ENCODE results near the gene DIP2C.

The DIP2C gene

DNA sequence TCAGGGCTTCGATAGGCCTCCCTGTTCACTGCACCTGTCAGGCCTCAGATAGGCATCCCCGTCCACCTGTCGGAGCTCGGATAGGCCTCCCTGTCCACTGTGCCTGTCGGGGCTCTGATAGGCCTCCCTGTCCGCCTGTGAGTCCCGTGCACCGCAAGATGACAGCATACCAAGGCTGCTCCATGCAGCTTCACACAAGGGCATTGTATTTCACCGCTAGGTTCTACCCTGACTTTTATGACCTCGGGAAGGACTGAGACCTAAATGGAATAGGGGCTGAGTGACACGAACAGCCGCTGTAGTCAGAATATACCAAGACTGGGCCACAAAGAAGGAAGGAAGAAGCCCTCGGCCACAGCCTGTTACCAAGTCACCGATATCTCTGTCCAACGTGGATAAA, 271.2 kb downstream of the DIP2C start:
- TF ChIP-seq ARNT (IDR thresholded peaks at IDR 0.05) (no peak), ZNF384 (IDR thresholded peaks at IDR 0.05) (no peak), HDGF (IDR thresholded peaks at IDR 0.05; ENCODE audit: borderline replicate concordance) (no peak), SP1 (IDR thresholded peaks at IDR 0.05) (no peak)
- no peak for DNase-seq (ENCODE audit: extremely low spot score)
- ChIA-PET POLR2A (no interaction called here), CTCF (no interaction called here)

- ChIA-PET POLR2A (no interaction called here), CTCF (interaction anchor here (0.5 to 0.7 kb wide), 2 partner anchors 23 to 142 kb away, joined by 3 read pairs; no protein-coding TSS in a partner anchor)
- DNase-seq (ENCODE audit: extremely low spot score) = no peak
- TF ChIP-seq ARNT (IDR thresholded peaks at IDR 0.05) (no peak), L3MBTL2 (conservative IDR thresholded peaks at IDR 0.05) (no peak), ELF4 (IDR thresholded peaks at IDR 0.05) (no peak), SUZ12 (IDR thresholded peaks at IDR 0.05) (no peak), HDGF (IDR thresholded peaks at IDR 0.05; ENCODE audit: borderline replicate concordance) (no peak), FOXA1 (IDR thresholded peaks at IDR 0.05) (no peak), SP1 (IDR thresholded peaks at IDR 0.05) (no peak), NFRKB (IDR thresholded peaks at IDR 0.05) (no peak), CTBP1 (IDR thresholded peaks at IDR 0.05; ENCODE audit: borderline replicate concordance) (no peak), FOXM1 (IDR thresholded peaks at IDR 0.05; ENCODE audit: borderline replicate concordance) (no peak), TARDBP (IDR thresholded peaks at IDR 0.05) (no peak), BHLHE40 (IDR thresholded peaks at IDR 0.05; ENCODE audit: borderline replicate concordance) (no peak), LEF1 (IDR thresholded peaks at IDR 0.05; ENCODE audit: borderline replicate concordance) (no peak), ZNF384 (IDR thresholded peaks at IDR 0.05) (no peak)
- TF ChIP-seq, protein P1, sequence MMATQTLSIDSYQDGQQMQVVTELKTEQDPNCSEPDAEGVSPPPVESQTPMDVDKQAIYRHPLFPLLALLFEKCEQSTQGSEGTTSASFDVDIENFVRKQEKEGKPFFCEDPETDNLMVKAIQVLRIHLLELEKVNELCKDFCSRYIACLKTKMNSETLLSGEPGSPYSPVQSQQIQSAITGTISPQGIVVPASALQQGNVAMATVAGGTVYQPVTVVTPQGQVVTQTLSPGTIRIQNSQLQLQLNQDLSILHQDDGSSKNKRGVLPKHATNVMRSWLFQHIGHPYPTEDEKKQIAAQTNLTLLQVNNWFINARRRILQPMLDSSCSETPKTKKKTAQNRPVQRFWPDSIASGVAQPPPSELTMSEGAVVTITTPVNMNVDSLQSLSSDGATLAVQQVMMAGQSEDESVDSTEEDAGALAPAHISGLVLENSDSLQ (IDR thresholded peaks at IDR 0.05) = no peak
Observed at GRCh38 chr10:416091-416515, 273.4 kb downstream of the DIP2C start.

GRCh38 chr10:413662-414071, 275.8 kb downstream of the DIP2C start:
- CTCF ChIA-PET = no interaction called here
- TF ChIP-seq L3MBTL2 (conservative IDR thresholded peaks at IDR 0.05) (no peak), LEF1 (IDR thresholded peaks at IDR 0.05; ENCODE audit: borderline replicate concordance) (no peak), ELF4 (IDR thresholded peaks at IDR 0.05) (no peak), SP1 (IDR thresholded peaks at IDR 0.05) (no peak)
- POLR2A ChIA-PET = no interaction called here
- no peak for DNase-seq (ENCODE audit: extremely low spot score)

DNA sequence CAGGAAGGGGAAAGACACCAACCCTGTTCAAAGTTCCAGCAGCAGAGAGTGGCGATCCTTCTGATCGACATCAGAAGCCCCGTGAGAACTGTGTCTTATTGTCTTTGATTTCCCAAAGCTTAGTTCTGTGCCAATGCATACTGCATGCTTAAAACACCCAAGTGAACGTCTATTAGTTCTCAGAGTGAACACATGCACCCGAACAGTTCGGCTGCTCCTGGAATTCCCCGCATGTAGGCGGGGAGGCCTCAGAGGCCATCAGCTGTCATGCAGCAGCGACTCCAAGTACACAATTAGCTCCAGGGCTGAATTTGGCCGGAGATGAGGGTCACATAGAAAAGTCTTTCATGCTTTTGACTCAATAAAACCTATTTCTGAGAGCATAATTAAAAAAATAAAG, 277.4 kb downstream of the DIP2C start:
- TF ChIP-seq NFRKB (IDR thresholded peaks at IDR 0.05) = no peak
- TF ChIP-seq FOXK2 (IDR thresholded peaks at IDR 0.05) = no peak
- no peak for TF ChIP-seq FOXM1 (IDR thresholded peaks at IDR 0.05; ENCODE audit: borderline replicate concordance)
- no peak for TF ChIP-seq FOXA1 (IDR thresholded peaks at IDR 0.05)
- no peak for TF ChIP-seq CTBP1 (IDR thresholded peaks at IDR 0.05; ENCODE audit: borderline replicate concordance)
- no peak for TF ChIP-seq HDGF (IDR thresholded peaks at IDR 0.05; ENCODE audit: borderline replicate concordance)
- TF ChIP-seq TARDBP (IDR thresholded peaks at IDR 0.05) = no peak
- TF ChIP-seq LEF1 (IDR thresholded peaks at IDR 0.05; ENCODE audit: borderline replicate concordance) = no peak
- TF ChIP-seq ELF4 (IDR thresholded peaks at IDR 0.05) = no peak
- TF ChIP-seq SUZ12 (IDR thresholded peaks at IDR 0.05) = no peak
- TF ChIP-seq, protein P1 (IDR thresholded peaks at IDR 0.05) = no peak
- ChIA-PET CTCF (no interaction called here), POLR2A (no interaction called here)
- DNase-seq (ENCODE audit: extremely low spot score) = no peak

DNA sequence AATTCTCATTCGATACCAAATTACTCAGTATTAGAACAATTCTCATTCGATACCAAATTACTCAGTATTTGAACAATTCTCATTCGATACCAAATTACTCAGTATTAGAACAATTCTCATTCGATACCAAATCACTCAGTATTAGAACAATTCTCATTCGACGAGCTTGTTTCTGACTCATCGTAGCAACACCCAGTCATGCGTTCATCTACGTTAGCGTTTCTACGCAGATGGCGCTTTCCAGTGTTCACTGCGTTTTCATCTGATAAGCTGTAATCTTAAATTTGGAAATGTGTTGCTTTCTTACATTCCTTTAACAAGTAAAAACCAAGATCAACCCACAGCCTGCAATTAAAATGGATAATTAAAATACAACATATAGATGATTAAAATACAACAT, 277.9 kb downstream of the DIP2C start:
- ChIA-PET CTCF (no interaction called here), POLR2A (no interaction called here)
- DNase-seq (ENCODE audit: extremely low spot score) = no peak
- TF ChIP-seq SP1 (IDR thresholded peaks at IDR 0.05) (no peak), ELF4 (IDR thresholded peaks at IDR 0.05) (no peak), ZNF384 (IDR thresholded peaks at IDR 0.05) (no peak), HDGF (IDR thresholded peaks at IDR 0.05; ENCODE audit: borderline replicate concordance) (no peak), FOXK2 (IDR thresholded peaks at IDR 0.05) (no peak), SUZ12 (IDR thresholded peaks at IDR 0.05) (no peak), CTBP1 (IDR thresholded peaks at IDR 0.05; ENCODE audit: borderline replicate concordance) (no peak), NFRKB (IDR thresholded peaks at IDR 0.05) (no peak), FOXA1 (IDR thresholded peaks at IDR 0.05) (no peak), TARDBP (IDR thresholded peaks at IDR 0.05) (no peak), LEF1 (IDR thresholded peaks at IDR 0.05; ENCODE audit: borderline replicate concordance) (no peak), BHLHE40 (IDR thresholded peaks at IDR 0.05; ENCODE audit: borderline replicate concordance) (no peak), FOXM1 (IDR thresholded peaks at IDR 0.05; ENCODE audit: borderline replicate concordance) (no peak), ARNT (IDR thresholded peaks at IDR 0.05) (no peak), L3MBTL2 (conservative IDR thresholded peaks at IDR 0.05) (no peak)

DNA sequence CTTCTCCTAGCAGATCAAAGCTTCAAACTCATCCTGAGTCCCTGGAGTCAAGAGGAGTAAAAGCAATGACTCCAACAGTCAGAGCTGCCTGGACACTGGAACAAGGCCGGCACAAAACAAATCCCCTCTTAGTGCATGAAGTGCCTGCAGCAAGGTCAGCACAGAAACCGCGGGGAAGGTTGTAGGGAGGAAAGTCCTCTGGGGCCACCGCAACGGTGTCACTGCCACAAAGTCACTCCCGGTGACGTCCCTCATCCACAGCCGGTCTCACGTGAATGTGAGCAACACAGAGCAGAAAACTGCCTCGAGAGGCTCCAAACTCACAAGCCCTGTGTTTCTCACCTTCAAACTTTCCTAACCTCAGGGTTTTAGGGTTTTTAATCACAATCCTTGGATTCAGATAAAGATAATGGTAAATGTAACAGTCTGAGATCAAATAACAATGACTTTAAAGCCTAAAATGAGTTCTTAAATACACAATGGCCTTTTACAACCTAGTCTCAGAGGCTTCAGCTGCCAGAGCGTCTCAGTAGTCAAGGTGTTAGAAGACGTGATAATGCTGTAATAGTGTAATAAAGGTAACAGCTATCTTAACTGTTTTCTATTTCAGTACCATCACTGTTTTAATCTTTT, 279.9 kb downstream of the DIP2C start:
- ChIA-PET POLR2A (no interaction called here), CTCF (no interaction called here)
- TF ChIP-seq CTBP1 (IDR thresholded peaks at IDR 0.05; ENCODE audit: borderline replicate concordance) = no peak
- TF ChIP-seq HDGF (IDR thresholded peaks at IDR 0.05; ENCODE audit: borderline replicate concordance) = no peak
- no peak for TF ChIP-seq ELF4 (IDR thresholded peaks at IDR 0.05)
- TF ChIP-seq LEF1 (IDR thresholded peaks at IDR 0.05; ENCODE audit: borderline replicate concordance) = no peak
- TF ChIP-seq ARNT (IDR thresholded peaks at IDR 0.05) = no peak
- no peak for TF ChIP-seq FOXA1 (IDR thresholded peaks at IDR 0.05)
- no peak for TF ChIP-seq L3MBTL2 (conservative IDR thresholded peaks at IDR 0.05)
- TF ChIP-seq TARDBP (IDR thresholded peaks at IDR 0.05) = no peak
- TF ChIP-seq BHLHE40 (IDR thresholded peaks at IDR 0.05; ENCODE audit: borderline replicate concordance) = no peak
- TF ChIP-seq ZNF384 (IDR thresholded peaks at IDR 0.05) = no peak
- TF ChIP-seq, protein P1 (IDR thresholded peaks at IDR 0.05) = no peak
- no peak for TF ChIP-seq NFRKB (IDR thresholded peaks at IDR 0.05)
- TF ChIP-seq SUZ12 (IDR thresholded peaks at IDR 0.05) = no peak
- no peak for TF ChIP-seq FOXK2 (IDR thresholded peaks at IDR 0.05)
- TF ChIP-seq FOXM1 (IDR thresholded peaks at IDR 0.05; ENCODE audit: borderline replicate concordance) = no peak
- TF ChIP-seq SP1 (IDR thresholded peaks at IDR 0.05) = no peak
- DNase-seq (ENCODE audit: extremely low spot score) = no peak

Data from HEK293T (cell line).